A673 (cell line): ENCODE data around the gene LGALS13. TPM values are rescaled to one million over a fixed set of nuclear protein-coding genes. Genes with fewer than 3 reads are reported as not detected.

Experiments used
- BruUV-seq: library from RNA; stranded (reverse); fragments of 400-500 nt; replicated peaks from 2 replicates; lab custom pipeline; 2021; lab: Mats Ljungman, UMichigan
- CTCF ChIA-PET: fragments of 300-600 bp; sonication (Branson Sonifier 250); formaldehyde crosslinking; loops from one replicate; lab custom pipeline; 2022; ENCODE audit warnings: antibody characterized with exemption; lab: Charles Lee
- POLR2A ChIA-PET: fragments of 300-600 bp; sonication (Branson Sonifier 250); formaldehyde crosslinking; loops from one replicate; lab custom pipeline; 2022; ENCODE audit warnings: antibody characterized with exemption; ENCODE audit not compliant: low non-redundant PET; lab: Charles Lee
- DNase-seq: peaks from one replicate; pipeline ENCODE4 v3.0.0-alpha.2; 2015; ENCODE audit warnings: low spot score
- H3K27ac ChIP-seq: fragments of 200-600 bp; sonication (generic); 2 replicates; pipeline ENCODE4 v1.5.1; 2016; ENCODE audit warnings: mixed run types, low read depth, mild to moderate bottlenecking, mixed read lengths, antibody characterized with exemption, low read length; ENCODE audit not compliant: poor library complexity, severe bottlenecking
- H3K27me3 ChIP-seq: fragments of 200-600 bp; sonication (generic); replicated peaks from 2 replicates; pipeline ENCODE4 v1.6.1; 2017; ENCODE audit warnings: mixed run types, low read depth, mild to moderate bottlenecking, mixed read lengths, antibody characterized with exemption, low read length; ENCODE audit not compliant: insufficient read depth, poor library complexity
- H3K36me3 ChIP-seq: fragments of 200-600 bp; sonication (generic); 2 replicates; pipeline ENCODE4 v1.6.1; 2016; ENCODE audit warnings: mixed run types, mild to moderate bottlenecking, mixed read lengths, antibody characterized with exemption, low read length; ENCODE audit not compliant: insufficient read depth, poor library complexity, severe bottlenecking
- H3K4me1 ChIP-seq: fragments of 200-600 bp; sonication (generic); 2 replicates; pipeline ENCODE4 v1.6.1; 2017; ENCODE audit warnings: mixed run types, mild to moderate bottlenecking, mixed read lengths, antibody characterized with exemption, low read length; ENCODE audit not compliant: insufficient read depth, poor library complexity, severe bottlenecking
- H3K4me3 ChIP-seq: fragments of 200-600 bp; sonication (generic); 2 replicates; pipeline ENCODE4 v1.5.1; 2016; ENCODE audit warnings: low read depth, mixed run types, mild to moderate bottlenecking, mixed read lengths, low read length; ENCODE audit not compliant: poor library complexity, severe bottlenecking
- H3K9me3 ChIP-seq: fragments of 200-600 bp; sonication (generic); 2 replicates; pipeline ENCODE4 v1.6.1; 2016; ENCODE audit warnings: mixed run types, low read depth, mild to moderate bottlenecking, mixed read lengths, antibody characterized with exemption, low read length; ENCODE audit not compliant: poor library complexity, severe bottlenecking
- CTCF ChIP-seq: fragments of 300-800, 200-600 bp; sonication (generic); conservative IDR thresholded peaks from 2 replicates; pipeline ENCODE4 v1.5.1; 2017; ENCODE audit warnings: low read depth, mild to moderate bottlenecking, antibody characterized with exemption, low read length, moderate library complexity, mixed read lengths
- EZH2 ChIP-seq: fragments of 200-600 bp; sonication (generic); IDR thresholded peaks from 2 replicates; pipeline ENCODE4 v1.6.1; 2017; ENCODE audit warnings: borderline replicate concordance, low read depth, mild to moderate bottlenecking, mixed read lengths, antibody characterized with exemption, low read length; ENCODE audit not compliant: poor library complexity, severe bottlenecking
- intact Hi-C: fragments of 100-400 bp; cut with micrococcal nuclease; formaldehyde crosslinking; loops from one replicate; pipeline ENCODE4 v1.10.0; 2022; ENCODE audit not compliant: unreplicated experiment
- total RNA-seq: library from RNA; stranded (reverse); gene quantifications from 2 replicates; pipeline ENCODE4 v1.2.3, GENCODE V29; 2021

LGALS13 gene
- total RNA-seq, 1 experiment from 2014 or later = not detected

- intact Hi-C loops = no loop called here
- POLR2A ChIA-PET = no interaction called here
Observed at GRCh38 chr19:39647918-39648317, 45.6 kb downstream of the LGALS13 start.

GRCh38 chr19:39655613-39656012 lies 53.3 kb downstream of the LGALS13 start, which contains the start of gene LGALS16:
Gene LGALS16, plus strand, starts transcription at chr19:39655913. Its CDS starts 49 bp downstream, at chr19:39655962.
- CTCF ChIA-PET = no interaction called here
- Histone ChIP-seq H3K4me3 (no peak within 1 kb of the TSS), H3K9me3 (no peaks in the 10 kb centered on the region), H3K4me1 (no peaks in the 10 kb centered on the region), H3K27me3 (peaks cover 16% of the 10 kb centered on the region), H3K36me3 (no peaks in the 10 kb centered on the region), H3K27ac (no peak within 1 kb of the TSS)
- no peak for DNase-seq
- TF ChIP-seq EZH2 (no peak), CTCF (no peak)
- BruUV-seq = no TSS peak
- POLR2A ChIA-PET = no interaction called here
- intact Hi-C loops = no loop called here

More at GRCh38 chr19:39647918-39648317, 45.6 kb downstream of the LGALS13 start:
- Histone ChIP-seq H3K27me3 (peaks cover 18% of the 10 kb centered on the region), H3K9me3 (no peaks in the 10 kb centered on the region), H3K4me1 (no peaks in the 10 kb centered on the region), H3K36me3 (no peaks in the 10 kb centered on the region), H3K4me3 (no peak overlapping the region), H3K27ac (no peak overlapping the region)
- TF ChIP-seq EZH2 (no peak), CTCF (no peak)
- DNase-seq = no peak
- no TSS peak for BruUV-seq
- CTCF ChIA-PET = no interaction called here

Other genes starting within 250 kb of the LGALS13 start
- gene PAF1, start 211.4 kb upstream of the LGALS13 start, total RNA-seq = 70.2 and 73.3 TPM in 2 replicates
- gene MED29, start 211.1 kb upstream of the LGALS13 start, total RNA-seq = 37.1 and 41.9 TPM in 2 replicates
- gene ZFP36, start 195.7 kb upstream of the LGALS13 start, total RNA-seq = 7.1 and 8.1 TPM in 2 replicates
- gene PLEKHG2, start 189.9 kb upstream of the LGALS13 start, total RNA-seq = 99.1 and 99.4 TPM in 2 replicates
- 1,898 and 1,963 TPM in 2 replicates for gene RPS16, start 166.6 kb upstream of the LGALS13 start, total RNA-seq
- gene SUPT5H, start 156.9 kb upstream of the LGALS13 start, total RNA-seq = 160 and 169 TPM in 2 replicates
- 165 and 174 TPM in 2 replicates for gene TIMM50, start 121.7 kb upstream of the LGALS13 start, total RNA-seq
- gene DLL3, start 103.6 kb upstream of the LGALS13 start, total RNA-seq = 0.69 and 0.96 TPM in 2 replicates
- gene SELENOV, start 87.4 kb upstream of the LGALS13 start, total RNA-seq = not detected in 2 replicates
- 3.4 and 4.2 TPM in 2 replicates for gene EID2B, start 69.7 kb upstream of the LGALS13 start, total RNA-seq
- gene EID2, start 62.4 kb upstream of the LGALS13 start, total RNA-seq = 25.0 and 25.2 TPM in 2 replicates
- not detected in 2 replicates for gene LGALS16, start 53.4 kb downstream of the LGALS13 start, total RNA-seq
- not detected in 2 replicates for gene LGALS14, start 102.0 kb downstream of the LGALS13 start, total RNA-seq
- gene CLC, start 135.5 kb downstream of the LGALS13 start, total RNA-seq = not detected in 2 replicates
- gene LEUTX, start 176.3 kb downstream of the LGALS13 start, total RNA-seq = not detected in 2 replicates
- 16.0 and 19.0 TPM in 2 replicates for gene DYRK1B, start 231.6 kb downstream of the LGALS13 start, total RNA-seq
- gene FBL, start 243.9 kb downstream of the LGALS13 start, total RNA-seq = 573 and 581 TPM in 2 replicates